ENCODE measurements around the gene BIN1.

DNA sequence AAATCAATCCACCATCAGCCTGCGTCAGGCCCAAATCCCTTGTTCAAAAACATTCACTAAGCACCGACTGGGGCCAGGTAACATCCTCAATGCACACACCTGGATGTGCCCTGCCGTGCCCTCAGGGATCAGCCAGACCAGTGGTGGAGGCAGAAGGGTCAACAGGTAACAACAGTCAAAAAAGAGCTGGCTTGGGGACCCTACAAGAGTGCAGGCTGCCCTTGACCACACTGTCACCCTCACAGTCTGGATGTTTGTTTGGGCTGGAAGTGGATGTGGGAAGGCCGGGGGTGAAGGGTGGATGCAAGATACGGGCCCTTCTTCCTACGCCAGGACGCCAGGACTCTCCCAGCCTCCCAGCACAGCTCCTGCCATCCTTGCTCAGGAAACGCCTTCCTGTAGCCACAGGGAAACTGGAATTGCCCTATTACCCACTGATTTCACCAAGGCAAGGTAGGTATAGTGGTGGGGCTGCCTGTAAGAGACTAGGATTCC, 2.7 kb downstream of the BIN1 start:
- no peak for TF ChIP-seq POLR2A (IDR thresholded peaks at IDR 0.05)
- TF ChIP-seq, protein P1, sequence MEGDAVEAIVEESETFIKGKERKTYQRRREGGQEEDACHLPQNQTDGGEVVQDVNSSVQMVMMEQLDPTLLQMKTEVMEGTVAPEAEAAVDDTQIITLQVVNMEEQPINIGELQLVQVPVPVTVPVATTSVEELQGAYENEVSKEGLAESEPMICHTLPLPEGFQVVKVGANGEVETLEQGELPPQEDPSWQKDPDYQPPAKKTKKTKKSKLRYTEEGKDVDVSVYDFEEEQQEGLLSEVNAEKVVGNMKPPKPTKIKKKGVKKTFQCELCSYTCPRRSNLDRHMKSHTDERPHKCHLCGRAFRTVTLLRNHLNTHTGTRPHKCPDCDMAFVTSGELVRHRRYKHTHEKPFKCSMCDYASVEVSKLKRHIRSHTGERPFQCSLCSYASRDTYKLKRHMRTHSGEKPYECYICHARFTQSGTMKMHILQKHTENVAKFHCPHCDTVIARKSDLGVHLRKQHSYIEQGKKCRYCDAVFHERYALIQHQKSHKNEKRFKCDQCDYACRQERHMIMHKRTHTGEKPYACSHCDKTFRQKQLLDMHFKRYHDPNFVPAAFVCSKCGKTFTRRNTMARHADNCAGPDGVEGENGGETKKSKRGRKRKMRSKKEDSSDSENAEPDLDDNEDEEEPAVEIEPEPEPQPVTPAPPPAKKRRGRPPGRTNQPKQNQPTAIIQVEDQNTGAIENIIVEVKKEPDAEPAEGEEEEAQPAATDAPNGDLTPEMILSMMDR (IDR thresholded peaks at IDR 0.05): no peak

All from thyroid gland (tissue), 4 donors.